GM23338 (cell line): ENCODE results near the gene GRK5. TPM values are rescaled to one million over a fixed set of nuclear protein-coding genes. Genes with fewer than 3 reads are reported as not detected.

Source experiments
- ATAC-seq: fragments of 200-7000 bp; cut with Tn5 transposase; 3 replicates; pipeline ENCODE4 v1.9.1; 2020
- DNase-seq: peaks from one replicate; pipeline ENCODE4 v3.0.0-alpha.2; 2015; ENCODE audit warnings: low spot score
- H2AFZ ChIP-seq: fragments of 200-600 bp; sonication (generic); 2 replicates; pipeline ENCODE4 v1.8.0; 2016; ENCODE audit warnings: antibody characterized with exemption, mild to moderate bottlenecking, moderate library complexity
- H3F3A ChIP-seq: fragments of 200-600 bp; sonication (generic); replicated peaks from 2 replicates; pipeline ENCODE4 v1.8.0; 2017; ENCODE audit warnings: antibody characterized with exemption, mixed run types, low read depth
- H3K27ac ChIP-seq: fragments of 200-600 bp; sonication (generic); 2 replicates; pipeline ENCODE4 v1.6.1; 2016; ENCODE audit warnings: low read depth
- H3K27me3 ChIP-seq: fragments of 200-600 bp; sonication (generic); 2 replicates; pipeline ENCODE4 v1.8.0; 2016; ENCODE audit warnings: mild to moderate bottlenecking, mixed run types, moderate library complexity; ENCODE audit not compliant: insufficient read depth
- H3K36me3 ChIP-seq: fragments of 200-600 bp; sonication (generic); 2 replicates; pipeline ENCODE4 v1.8.0; 2016; ENCODE audit warnings: mild to moderate bottlenecking; ENCODE audit not compliant: insufficient read depth
- H3K4me1 ChIP-seq: fragments of 200-600 bp; sonication (generic); 2 replicates; pipeline ENCODE4 v1.8.0; 2016; ENCODE audit warnings: mild to moderate bottlenecking, moderate library complexity; ENCODE audit not compliant: insufficient read depth
- H3K4me2 ChIP-seq: fragments of 200-600 bp; sonication (generic); 2 replicates; pipeline ENCODE4 v1.7.1; 2017; ENCODE audit warnings: mixed run types
- H3K4me3 ChIP-seq: fragments of 200-600 bp; sonication (generic); 2 replicates; pipeline ENCODE4 v1.6.1; 2016; ENCODE audit warnings: mixed run types
- H3K79me2 ChIP-seq: fragments of 200-600 bp; sonication (generic); replicated peaks from 2 replicates; pipeline ENCODE4 v1.8.0; 2017; ENCODE audit warnings: mild to moderate bottlenecking; ENCODE audit not compliant: insufficient read depth
- H3K9me2 ChIP-seq: fragments of 200-600 bp; sonication (generic); 2 replicates; pipeline ENCODE4 v1.8.0; 2017; ENCODE audit not compliant: insufficient read depth
- H4K20me1 ChIP-seq: fragments of 200-600 bp; sonication (generic); replicated peaks from 2 replicates; pipeline ENCODE4 v1.8.0; 2017; ENCODE audit warnings: mild to moderate bottlenecking; ENCODE audit not compliant: insufficient read depth
- H3K27ac Mint-ChIP-seq: 2 replicates; pipeline ENCODE4 v1.8.0; 2020; ENCODE audit warnings: inconsistent platforms, mild to moderate bottlenecking, moderate library complexity, mixed read lengths
- H3K27me3 Mint-ChIP-seq: 3 replicates; pipeline ENCODE4 v1.8.0; 2022; ENCODE audit warnings: low read depth, mild to moderate bottlenecking, moderate library complexity, mixed read lengths, inconsistent platforms; ENCODE audit not compliant: insufficient read depth, poor library complexity
- H3K36me3 Mint-ChIP-seq: 3 replicates; pipeline ENCODE4 v1.8.0; 2021; ENCODE audit warnings: low read depth, mild to moderate bottlenecking, inconsistent platforms, moderate library complexity, mixed read lengths
- H3K4me1 Mint-ChIP-seq: 3 replicates; pipeline ENCODE4 v1.8.0; 2020; ENCODE audit warnings: mild to moderate bottlenecking, inconsistent platforms, mixed read lengths
- H3K4me3 Mint-ChIP-seq: 3 replicates; pipeline ENCODE4 v1.8.0; 2021; ENCODE audit warnings: moderate library complexity, mild to moderate bottlenecking, inconsistent platforms, mixed read lengths
- H3K9me3 Mint-ChIP-seq: 3 replicates; pipeline ENCODE4 v1.8.0; 2020; ENCODE audit warnings: moderate library complexity, mild to moderate bottlenecking, inconsistent platforms, mixed read lengths
- CREB1 ChIP-seq: fragments of 250-450 bp; sonication (Bioruptor Pico); IDR thresholded peaks from 2 replicates; pipeline ENCODE4 v1.5.0; 2020; ENCODE audit warnings: low read depth, mild to moderate bottlenecking, moderate library complexity
- CTCF ChIP-seq, 2 experiments: fragments of 200-600 bp in 1 of 2; sonication (generic) in 1 of 2; conservative IDR thresholded peaks; 2 replicates each; pipeline versions ENCODE4 v1.5.1 to v1.6.1; 2016 to 2017; ENCODE audit warnings: antibody characterized with exemption in 2 of 2, low read depth in 2 of 2, mild to moderate bottlenecking in 2 of 2, moderate library complexity in 1 of 2
- ETS1 ChIP-seq: IDR thresholded peaks from 2 replicates; pipeline ENCODE4 v1.6.1; 2016; ENCODE audit warnings: antibody characterized with exemption
- EZH2 ChIP-seq: fragments of 200-600 bp; sonication (generic); IDR thresholded peaks from one replicate; pipeline ENCODE4 v1.8.0; 2017; ENCODE audit warnings: antibody characterized with exemption, mild to moderate bottlenecking, low read depth; ENCODE audit not compliant: unreplicated experiment
- EZH2phosphoT487 ChIP-seq: fragments of 200-600 bp; sonication (generic); IDR thresholded peaks from one replicate; pipeline ENCODE4 v1.8.1; 2018; ENCODE audit warnings: antibody characterized with exemption; ENCODE audit not compliant: unreplicated experiment
- JUNB ChIP-seq: IDR thresholded peaks from one replicate; pipeline ENCODE4 v1.6.1; 2016; ENCODE audit warnings: antibody characterized with exemption; ENCODE audit not compliant: unreplicated experiment
- NANOG ChIP-seq: IDR thresholded peaks from 2 replicates; pipeline ENCODE4 v1.6.1; 2016; ENCODE audit warnings: antibody characterized with exemption, borderline replicate concordance
- POLR2AphosphoS5 ChIP-seq: IDR thresholded peaks from 2 replicates; pipeline ENCODE4 v1.6.1; 2016; ENCODE audit warnings: antibody characterized with exemption, low read depth
- REST ChIP-seq: IDR thresholded peaks from one replicate; pipeline ENCODE4 v1.6.1; 2018; ENCODE audit warnings: antibody characterized with exemption; ENCODE audit not compliant: unreplicated experiment
- STAT1 ChIP-seq: IDR thresholded peaks from one replicate; pipeline ENCODE4 v1.6.1; 2016; ENCODE audit warnings: antibody characterized with exemption; ENCODE audit not compliant: unreplicated experiment
- ZNF114 ChIP-seq: fragments of 250-450 bp; sonication (Bioruptor Pico); IDR thresholded peaks from 2 replicates; pipeline ENCODE4 v1.5.0; 2020; ENCODE audit warnings: mild to moderate bottlenecking, moderate library complexity
- ZNF331 ChIP-seq: fragments of 250-450 bp; sonication (Bioruptor Pico); IDR thresholded peaks from 2 replicates; pipeline ENCODE4 v1.5.0; 2020; ENCODE audit warnings: low read depth, mild to moderate bottlenecking, moderate library complexity
- ZNF462 ChIP-seq: fragments of 250-450 bp; sonication (Bioruptor Pico); IDR thresholded peaks from 2 replicates; pipeline ENCODE4 v1.5.0; 2020; ENCODE audit warnings: mild to moderate bottlenecking, moderate library complexity
- polyA plus RNA-seq: library from polyadenylated mRNA; unstranded; fragments of >200 nt; fragmentation: Nextera tagmentation; extraction: Ambion mirVana; gene quantifications from 2 replicates; pipeline ENCODE4 v1.2.1, GENCODE V29; 2016
- total RNA-seq: library from RNA; depleted of rRNA; stranded (reverse); fragments of >200 nt; shearing (Covaris generic); gene quantifications from 2 replicates; pipeline ENCODE4 v1.2.3, GENCODE V29; 2014

The GRK5 gene
- total and polyA plus RNA-seq, 2 experiments from 2014 or later = 0.53 to 2.0 TPM

GRCh38 chr10:119426699-119427098, 219.3 kb downstream of the GRK5 start:
- Mint-ChIP-seq H3K4me3 (no peak overlapping the region), H3K36me3 (no peaks in the 10 kb centered on the region), H3K27me3 (peaks cover 3% of the 10 kb centered on the region), H3K27ac (no peak overlapping the region), H3K4me1 (peaks cover 14% of the 10 kb centered on the region), H3K9me3 (no peaks in the 10 kb centered on the region)
- Histone ChIP-seq H3F3A (no peaks in the 10 kb centered on the region), H3K79me2 (no peaks in the 10 kb centered on the region), H4K20me1 (no peaks in the 10 kb centered on the region), H3K4me2 (no peak overlapping the region), H2AFZ (no peak overlapping the region), H3K4me1 (peaks cover 6% of the 10 kb centered on the region), H3K27ac (no peak overlapping the region), H3K9me2 (no peaks in the 10 kb centered on the region), H3K4me3 (no peak overlapping the region), H3K36me3 (no peaks in the 10 kb centered on the region), H3K27me3 (no peaks in the 10 kb centered on the region)
- ATAC-seq (no peak), DNase-seq (no peak)
- TF ChIP-seq ZNF462 = no peak
- TF ChIP-seq ZNF331 (CRISPR knock-in tag) = no peak
- TF ChIP-seq EZH2 = no peak
- no peak for TF ChIP-seq CTCF (conservative IDR thresholded peaks at IDR 0.05; ENCODE audit: low read depth in 2 of 2)
- TF ChIP-seq ZNF114 (CRISPR knock-in tag) = no peak
- no peak for TF ChIP-seq STAT1
- no peak for TF ChIP-seq CREB1
- TF ChIP-seq ETS1 = no peak
- no peak for TF ChIP-seq NANOG
- no peak for TF ChIP-seq EZH2phosphoT487
- TF ChIP-seq JUNB = no peak
- no peak for TF ChIP-seq POLR2AphosphoS5
- no peak for TF ChIP-seq REST
